ENCODE measurements around the gene NADK. TPM values are rescaled to one million over a fixed set of nuclear protein-coding genes. Genes with fewer than 3 reads are reported as not detected.

The NADK gene
- total and polyA plus RNA-seq, 2 of the 13 experiments (the other 11 are each of a cell fraction or from before 2014, with no cell fraction given), result 56.6 to 60.1 TPM

- TF ChIP-seq ZNF7 (CRISPR knock-in tag; IDR thresholded peaks at IDR 0.05) (no peak), MYPOP (CRISPR knock-in tag; IDR thresholded peaks at IDR 0.05) (no peak), ELF1 (CRISPR knock-in tag; IDR thresholded peaks at IDR 0.05) (peak; percentile 92), BATF2 (CRISPR knock-in tag; IDR thresholded peaks at IDR 0.05) (no peak), FOXP1 (IDR thresholded peaks at IDR 0.05) (no peak), FOXP1 (CRISPR knock-in tag; IDR thresholded peaks at IDR 0.05) (no peak), SNAI1 (CRISPR knock-in tag; IDR thresholded peaks at IDR 0.05; ENCODE audit: borderline replicate concordance) (no peak), ATF2 (CRISPR knock-in tag; IDR thresholded peaks at IDR 0.05) (no peak), ZFX (CRISPR knock-in tag; IDR thresholded peaks at IDR 0.05; ENCODE audit: low read depth) (peak; percentile 64; the same call in 1 of the 2 replicates), FOXP4 (CRISPR knock-in tag; IDR thresholded peaks at IDR 0.05) (no peak), TSC22D2 (CRISPR knock-in tag; IDR thresholded peaks at IDR 0.05; ENCODE audit: borderline replicate concordance) (0 out of 2 replicates have a peak, but pooled peaks have one; percentile 31), MED8 (CRISPR knock-in tag; IDR thresholded peaks at IDR 0.05; ENCODE audit: insufficient replicate concordance) (no peak), PLRG1 (conservative IDR thresholded peaks at IDR 0.05) (no peak), PAX8 (CRISPR knock-in tag; IDR thresholded peaks at IDR 0.05; ENCODE audit: borderline replicate concordance) (no peak), KAT2B (IDR thresholded peaks at IDR 0.05; ENCODE audit: borderline replicate concordance, low read depth, low read length) (no peak), MEF2D (CRISPR knock-in tag; IDR thresholded peaks at IDR 0.05) (no peak), DMAP1 (CRISPR knock-in tag; IDR thresholded peaks at IDR 0.05) (no peak), BCL3 (CRISPR knock-in tag; IDR thresholded peaks at IDR 0.05) (no peak), REXO4 (CRISPR knock-in tag; IDR thresholded peaks at IDR 0.05; ENCODE audit: borderline replicate concordance) (no peak), AGO2 (optimal IDR thresholded peaks at IDR 0.05; ENCODE audit: low read depth, low read length) (no peak), RARG (CRISPR knock-in tag; IDR thresholded peaks at IDR 0.05; ENCODE audit: low read depth) (no peak), NR2F2 (IDR thresholded peaks at IDR 0.05; ENCODE audit: borderline replicate concordance, low read depth) (no peak), TRIM22 (IDR thresholded peaks at IDR 0.05) (no peak), SAP130 (CRISPR knock-in tag; IDR thresholded peaks at IDR 0.05; ENCODE audit: low read depth) (peak; percentile 82), EEA1 (CRISPR knock-in tag; IDR thresholded peaks at IDR 0.05; ENCODE audit: borderline replicate concordance) (no peak)
Observed at GRCh38 chr1:1748686-1749321, 29.5 kb downstream of the NADK start (continued).

Measured in HepG2 (cell line).